KOPT-K1 (cell line): ENCODE measurements around the gene FTO.

ENCODE experiments used
- H3K27ac ChIP-seq: fragments of 200-600 bp; sonication (generic); 2 replicates; pipeline ENCODE4 v1.5.1; 2016; ENCODE audit warnings: antibody characterized with exemption, mild to moderate bottlenecking, low read depth, low read length; ENCODE audit not compliant: poor library complexity, severe bottlenecking
- H3K36me3 ChIP-seq: fragments of 200-600 bp; sonication (generic); 2 replicates; pipeline ENCODE4 v1.5.1; 2017; ENCODE audit warnings: antibody characterized with exemption, mild to moderate bottlenecking, low read length, moderate library complexity; ENCODE audit not compliant: insufficient read depth
- H3K9me3 ChIP-seq: fragments of 200-600 bp; sonication (generic); 2 replicates; pipeline ENCODE4 v1.5.1; 2017; ENCODE audit warnings: antibody characterized with exemption, low read length, mild to moderate bottlenecking; ENCODE audit not compliant: insufficient read depth, poor library complexity, severe bottlenecking

FTO gene

GRCh38 chr16:53974484-53975080 is 270.6 kb downstream of the FTO start:
- no peaks in the 10 kb centered on the region for H3K9me3 ChIP-seq
- H3K36me3 ChIP-seq, result no peaks in the 10 kb centered on the region
- H3K27ac ChIP-seq, result no peak overlapping the region

DNA sequence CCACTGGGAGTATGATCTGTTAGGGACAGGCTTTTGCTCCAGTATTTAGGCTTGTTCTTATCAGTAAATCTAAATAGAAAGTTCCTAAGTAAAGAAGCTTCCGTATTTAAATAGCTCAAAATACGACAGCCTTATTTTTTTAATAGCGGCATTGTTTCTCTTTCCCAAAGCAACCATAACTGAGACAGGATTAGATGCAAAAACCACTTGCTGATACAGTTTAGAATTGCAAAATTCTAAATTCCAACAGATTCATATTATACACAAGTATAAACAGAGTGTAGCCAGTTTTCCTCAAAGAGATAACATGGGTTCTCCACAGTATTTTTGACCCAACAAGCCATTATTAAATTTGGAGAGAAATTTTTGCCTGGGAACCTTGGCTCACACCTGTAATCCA is 276.7 kb downstream of the FTO start:
- Histone ChIP-seq H3K9me3 (no peaks in the 10 kb centered on the region), H3K27ac (no peak overlapping the region), H3K36me3 (no peaks in the 10 kb centered on the region)

DNA sequence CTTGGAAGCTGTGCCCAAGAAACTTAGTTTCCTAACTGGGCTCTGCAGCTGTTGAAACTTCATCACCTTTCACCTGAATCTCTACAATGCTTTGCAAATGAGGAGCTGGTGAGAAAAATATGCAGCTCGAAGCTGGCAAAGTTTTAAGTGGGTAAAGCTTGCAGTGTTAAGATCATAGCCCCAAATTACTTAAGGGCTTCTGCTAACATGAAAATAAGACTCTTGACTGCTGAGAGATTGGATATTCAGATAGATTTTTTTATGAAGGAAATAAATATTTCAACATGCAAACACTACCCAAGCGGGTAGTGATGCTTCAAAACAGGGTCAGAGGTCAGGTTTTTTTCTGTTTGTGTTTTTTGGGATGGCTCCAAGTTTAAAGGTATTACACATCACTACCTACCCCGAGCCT is 278.7 kb downstream of the FTO start:
- Histone ChIP-seq H3K9me3 (no peaks in the 10 kb centered on the region), H3K27ac (no peak overlapping the region), H3K36me3 (no peaks in the 10 kb centered on the region)

DNA sequence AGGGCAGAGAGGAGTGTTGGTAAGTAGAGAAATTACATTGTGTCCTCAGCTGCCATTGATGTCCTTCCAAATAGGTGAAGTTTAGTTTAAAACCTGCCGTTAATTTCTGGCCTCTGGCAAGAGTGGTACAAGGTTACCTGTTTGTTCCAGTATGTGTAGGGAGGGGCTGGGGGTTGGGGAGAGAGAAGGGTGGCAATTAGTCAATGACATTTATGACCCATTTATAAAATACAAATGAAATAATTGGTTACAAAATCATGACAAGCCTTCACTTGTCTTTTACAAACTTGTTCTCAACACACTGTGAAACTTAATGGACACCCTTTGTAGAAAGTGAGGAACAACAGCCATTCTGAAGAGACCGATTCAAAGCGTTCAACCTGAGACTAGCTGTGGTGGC is 281.0 kb downstream of the FTO start:
- Histone ChIP-seq H3K9me3 (no peaks in the 10 kb centered on the region), H3K36me3 (no peaks in the 10 kb centered on the region), H3K27ac (no peak overlapping the region)

- Histone ChIP-seq H3K27ac (no peak overlapping the region), H3K36me3 (no peaks in the 10 kb centered on the region), H3K9me3 (no peaks in the 10 kb centered on the region)
These were observed 281.9 kb downstream of the FTO start for GRCh38 chr16:53985861-53986260.

- Histone ChIP-seq H3K27ac (no peak overlapping the region), H3K9me3 (no peaks in the 10 kb centered on the region), H3K36me3 (no peaks in the 10 kb centered on the region)
These were observed 282.8 kb downstream of the FTO start for GRCh38 chr16:53986793-53987192.

GRCh38 chr16:53988136-53988535 is 284.2 kb downstream of the FTO start:
- H3K36me3 ChIP-seq, result no peaks in the 10 kb centered on the region
- H3K9me3 ChIP-seq, result no peaks in the 10 kb centered on the region
- no peak overlapping the region for H3K27ac ChIP-seq

DNA sequence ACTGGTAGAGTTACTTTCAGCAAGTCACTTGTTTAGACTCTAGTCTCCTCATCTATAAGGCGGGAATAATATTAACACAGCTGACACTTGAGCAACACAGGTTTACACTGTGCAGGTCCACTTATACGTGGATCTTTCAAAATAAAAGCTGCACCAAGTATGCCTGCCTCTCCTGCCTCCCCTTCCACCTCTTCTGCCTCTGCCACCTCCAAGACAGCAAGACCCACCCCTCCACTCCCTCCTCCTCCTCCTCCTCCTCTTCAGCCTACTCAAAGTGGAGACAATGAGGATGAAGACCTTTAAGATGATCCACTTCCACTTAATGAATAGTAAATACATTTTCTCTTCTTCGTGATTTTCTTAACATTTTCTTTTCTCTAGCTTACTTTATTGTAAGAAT is 285.6 kb downstream of the FTO start:
- H3K9me3 ChIP-seq, result no peaks in the 10 kb centered on the region
- H3K36me3 ChIP-seq, result no peaks in the 10 kb centered on the region
- no peak overlapping the region for H3K27ac ChIP-seq

GRCh38 chr16:53991754-53992378 is 287.9 kb downstream of the FTO start:
- Histone ChIP-seq H3K9me3 (no peaks in the 10 kb centered on the region), H3K27ac (peak overlapping the region; percentile 63), H3K36me3 (no peaks in the 10 kb centered on the region)

DNA sequence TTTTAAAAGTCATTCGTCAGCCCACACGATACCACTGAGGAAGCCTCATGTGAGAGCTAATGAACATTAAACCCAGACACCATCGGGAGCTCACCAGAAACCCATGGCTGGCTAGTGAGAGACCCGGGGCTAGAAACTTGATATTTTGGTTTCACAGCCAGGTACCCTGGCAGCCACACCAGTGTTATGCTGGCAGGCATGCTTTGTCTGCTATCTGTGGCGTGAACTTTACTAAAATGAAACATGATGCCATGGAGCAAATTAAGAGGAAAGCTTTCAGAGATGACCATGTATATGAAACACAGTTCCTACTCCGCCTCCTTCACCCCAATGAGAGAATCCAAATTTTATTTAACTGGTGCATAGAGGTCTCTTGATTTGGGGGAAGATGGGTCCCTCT is 291.4 kb downstream of the FTO start:
- H3K27ac ChIP-seq, result no peak overlapping the region
- H3K9me3 ChIP-seq, result no peaks in the 10 kb centered on the region
- no peaks in the 10 kb centered on the region for H3K36me3 ChIP-seq

DNA sequence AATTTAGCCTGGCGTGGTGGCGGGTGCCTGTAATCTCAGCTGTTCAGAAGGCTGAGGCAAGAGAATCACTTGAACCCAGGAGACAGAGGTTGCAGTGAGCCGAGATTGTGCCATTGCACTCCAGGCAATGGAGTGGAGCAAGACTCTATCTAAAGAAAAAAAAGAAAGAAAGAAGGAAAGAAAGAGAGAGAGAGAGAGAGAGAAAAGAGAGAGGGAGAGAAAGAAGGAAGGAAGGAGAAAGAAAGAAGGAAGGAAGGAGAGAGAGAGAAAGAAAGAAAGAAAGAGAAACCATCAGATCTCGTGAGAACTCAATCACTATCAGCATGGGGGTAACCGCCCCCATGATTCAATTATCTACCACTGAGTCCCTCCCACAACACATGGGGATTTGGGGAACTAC is 293.0 kb downstream of the FTO start:
- Histone ChIP-seq H3K27ac (no peak overlapping the region), H3K36me3 (no peaks in the 10 kb centered on the region), H3K9me3 (no peaks in the 10 kb centered on the region)

- Histone ChIP-seq H3K36me3 (no peaks in the 10 kb centered on the region), H3K27ac (no peak overlapping the region), H3K9me3 (no peaks in the 10 kb centered on the region)
These were observed 294.3 kb downstream of the FTO start for GRCh38 chr16:53998024-53998810.

DNA sequence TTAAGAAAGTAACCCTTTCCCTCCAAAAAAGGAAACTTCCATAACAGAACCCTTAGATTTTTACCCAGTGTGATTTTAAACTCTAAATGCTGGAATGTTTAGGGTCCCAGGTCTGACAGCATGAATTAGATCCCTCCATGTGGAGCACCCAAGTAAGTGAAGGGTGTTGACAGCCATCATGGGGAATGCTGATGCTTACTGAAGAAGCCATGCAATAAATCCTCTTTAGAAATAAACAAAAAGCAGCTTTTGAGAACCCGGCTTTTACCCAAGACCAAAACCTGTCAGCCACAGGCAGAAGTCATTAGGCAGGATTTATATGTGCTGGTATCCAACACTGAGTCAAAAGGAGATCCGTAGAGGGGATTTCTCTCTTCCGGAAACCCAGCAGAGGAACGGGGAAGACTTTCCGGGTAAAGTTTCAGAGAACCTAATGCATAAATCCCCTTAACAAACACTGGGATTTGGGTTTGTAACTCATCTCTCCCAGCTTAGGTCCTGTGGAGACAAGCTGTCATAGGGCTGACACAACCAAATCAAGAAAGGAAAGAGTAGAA is 295.1 kb downstream of the FTO start:
- no peaks in the 10 kb centered on the region for H3K36me3 ChIP-seq
- H3K9me3 ChIP-seq, result no peaks in the 10 kb centered on the region
- H3K27ac ChIP-seq, result no peak overlapping the region

DNA sequence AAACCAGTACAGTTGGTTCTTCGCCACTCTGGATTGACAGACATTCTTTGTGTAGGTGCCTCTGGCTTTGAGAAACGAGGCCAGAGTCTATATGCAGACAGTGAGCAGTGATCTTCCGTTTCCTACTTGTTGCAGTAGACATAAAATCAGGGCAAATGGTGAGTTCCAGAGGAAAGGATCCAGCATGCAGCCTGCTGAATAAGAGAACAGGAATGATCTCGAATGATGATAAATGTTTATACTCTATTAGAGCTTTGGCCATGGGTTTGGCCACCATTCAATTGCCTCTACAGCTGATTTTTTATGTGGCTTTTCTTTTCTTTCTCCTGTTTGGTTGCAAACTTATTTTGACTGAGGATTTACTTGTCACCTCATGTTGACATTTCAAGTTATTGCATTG is 295.9 kb downstream of the FTO start:
- Histone ChIP-seq H3K27ac (no peak overlapping the region), H3K36me3 (no peaks in the 10 kb centered on the region), H3K9me3 (no peaks in the 10 kb centered on the region)

DNA sequence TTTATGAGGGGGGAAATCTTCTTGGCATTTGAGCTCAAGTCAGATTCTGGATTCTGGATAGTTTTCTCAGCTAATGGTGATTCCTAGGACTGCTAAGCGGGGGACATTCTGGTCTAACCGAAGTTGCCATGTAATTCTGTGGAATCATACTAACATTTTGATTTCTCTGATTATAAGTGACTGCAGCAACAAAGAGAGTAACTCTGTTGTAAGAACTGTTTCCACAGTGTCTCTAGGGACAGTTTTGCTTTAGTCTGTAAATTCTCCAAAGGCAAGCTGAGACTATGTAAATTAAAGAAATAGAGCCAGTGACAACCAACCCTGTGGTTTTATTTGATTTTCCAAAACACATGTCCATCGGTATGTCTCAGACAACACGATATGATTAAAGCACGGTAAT is 296.4 kb downstream of the FTO start:
- no peaks in the 10 kb centered on the region for H3K9me3 ChIP-seq
- no peaks in the 10 kb centered on the region for H3K36me3 ChIP-seq
- H3K27ac ChIP-seq, result no peak overlapping the region
